OCI-LY1 (cell line): ENCODE measurements around the gene RAP2C.

Experiments
- H2AFZ ChIP-seq: fragments of 200-600 bp; sonication (generic), shearing (Covaris generic); 2 replicates; pipeline ENCODE4 v1.6.0; 2014; ENCODE audit warnings: antibody characterized with exemption, mild to moderate bottlenecking, low read length
- H3F3A ChIP-seq: fragments of 200-600 bp; sonication (generic), shearing (Covaris generic); 2 replicates; pipeline ENCODE4 v1.6.0; 2014; ENCODE audit warnings: mild to moderate bottlenecking, antibody characterized with exemption, low read length, moderate library complexity; ENCODE audit not compliant: insufficient read depth
- H3K27ac ChIP-seq: fragments of 200-600 bp; sonication (generic); 2 replicates; pipeline ENCODE4 v1.5.1; 2014; ENCODE audit warnings: low read length, mixed run types, mild to moderate bottlenecking, low read depth; ENCODE audit not compliant: poor library complexity, severe bottlenecking
- H3K27me3 ChIP-seq: fragments of 200-600 bp; sonication (generic); 2 replicates; pipeline ENCODE4 v1.6.0; 2014; ENCODE audit warnings: antibody characterized with exemption, mild to moderate bottlenecking, low read length, moderate library complexity; ENCODE audit not compliant: insufficient read depth
- H3K36me3 ChIP-seq: fragments of 200-600 bp; sonication (generic); 2 replicates; pipeline ENCODE4 v1.6.1; 2014; ENCODE audit warnings: mild to moderate bottlenecking, antibody characterized with exemption, low read length, moderate library complexity, mixed read lengths; ENCODE audit not compliant: insufficient read depth
- H3K4me1 ChIP-seq: fragments of 200-600 bp; sonication (generic); 2 replicates; pipeline ENCODE4 v1.5.1; 2014; ENCODE audit warnings: mild to moderate bottlenecking, low read length, moderate library complexity; ENCODE audit not compliant: insufficient read depth, severe bottlenecking
- H3K4me2 ChIP-seq: fragments of 200-600 bp; sonication (generic), shearing (Covaris generic); 2 replicates; pipeline ENCODE4 v1.6.1; 2014; ENCODE audit warnings: low read length
- H3K4me3 ChIP-seq: fragments of 200-600 bp; sonication (generic); 2 replicates; pipeline ENCODE4 v1.5.1; 2014; ENCODE audit warnings: low read length, low read depth, mild to moderate bottlenecking, mixed read lengths; ENCODE audit not compliant: poor library complexity, severe bottlenecking
- H3K79me2 ChIP-seq: fragments of 200-600 bp; shearing (Covaris generic); 2 replicates; pipeline ENCODE4 v1.6.1; 2016; ENCODE audit warnings: mixed run types, low read length, mixed read lengths; ENCODE audit not compliant: insufficient read depth
- H3K9ac ChIP-seq: fragments of 200-600 bp; sonication (generic), shearing (Covaris generic); 2 replicates; pipeline ENCODE4 v1.6.1; 2014; ENCODE audit warnings: mild to moderate bottlenecking, low read length, mixed read lengths
- H3K9me2 ChIP-seq: fragments of 200-600 bp; sonication (generic), shearing (Covaris generic); 2 replicates; pipeline ENCODE4 v1.6.1; 2014; ENCODE audit warnings: low read depth, mild to moderate bottlenecking, low read length, mixed read lengths
- H3K9me3 ChIP-seq: fragments of 200-600 bp; shearing (Covaris generic); 2 replicates; pipeline ENCODE4 v1.6.1; 2014; ENCODE audit warnings: low read length, mixed read lengths
- H4K20me1 ChIP-seq: fragments of 200-600 bp; sonication (generic), shearing (Covaris generic); 2 replicates; pipeline ENCODE4 v1.6.0; 2016; ENCODE audit warnings: mild to moderate bottlenecking, low read length; ENCODE audit not compliant: insufficient read depth
- EZH2 ChIP-seq: fragments of 200-600 bp; sonication (generic), shearing (Covaris generic); IDR thresholded peaks from 2 replicates; pipeline ENCODE4 v1.8.0; 2017; ENCODE audit warnings: borderline replicate concordance, mixed run types, mild to moderate bottlenecking, antibody characterized with exemption, low read length, moderate library complexity, mixed read lengths
- TF ChIP-seq, protein P1 (sequence below): fragments of 200-600 bp; sonication (generic), shearing (Covaris generic); IDR thresholded peaks from 2 replicates; pipeline ENCODE4 v1.5.1; 2017; ENCODE audit warnings: mild to moderate bottlenecking, antibody characterized with exemption, low read length, moderate library complexity, mixed read lengths

The RAP2C gene

DNA sequence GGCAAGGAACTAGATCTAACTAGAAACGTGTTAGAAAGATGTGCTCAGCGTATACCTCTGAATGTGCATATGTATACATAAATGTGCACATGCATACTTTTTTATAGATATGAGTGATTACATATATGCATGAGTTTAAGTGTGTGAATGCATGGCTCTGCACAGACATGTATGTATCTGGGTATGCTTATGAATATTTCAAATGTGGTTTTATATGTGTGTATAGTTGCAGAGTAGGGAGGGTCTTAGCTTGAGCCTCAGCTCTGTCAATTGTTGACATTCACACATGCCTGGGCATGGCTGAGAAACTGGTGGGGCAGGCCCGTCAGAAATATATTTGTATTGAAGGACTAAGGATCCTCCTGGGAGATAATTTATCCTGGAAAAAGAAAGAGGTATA lies 31.1 kb downstream of the RAP2C start:
- H3K36me3 ChIP-seq = no peaks in the 10 kb centered on the region
- H2AFZ ChIP-seq = no peak overlapping the region
- no peak overlapping the region for H3K27ac ChIP-seq
- no peaks in the 10 kb centered on the region for H3K79me2 ChIP-seq
- no peaks in the 10 kb centered on the region for H3K27me3 ChIP-seq
- H3K4me1 ChIP-seq = no peaks in the 10 kb centered on the region
- no peak overlapping the region for H3K4me3 ChIP-seq
- H3K4me2 ChIP-seq = no peak overlapping the region
- TF ChIP-seq EZH2 = no peak
- TF ChIP-seq, protein P1, sequence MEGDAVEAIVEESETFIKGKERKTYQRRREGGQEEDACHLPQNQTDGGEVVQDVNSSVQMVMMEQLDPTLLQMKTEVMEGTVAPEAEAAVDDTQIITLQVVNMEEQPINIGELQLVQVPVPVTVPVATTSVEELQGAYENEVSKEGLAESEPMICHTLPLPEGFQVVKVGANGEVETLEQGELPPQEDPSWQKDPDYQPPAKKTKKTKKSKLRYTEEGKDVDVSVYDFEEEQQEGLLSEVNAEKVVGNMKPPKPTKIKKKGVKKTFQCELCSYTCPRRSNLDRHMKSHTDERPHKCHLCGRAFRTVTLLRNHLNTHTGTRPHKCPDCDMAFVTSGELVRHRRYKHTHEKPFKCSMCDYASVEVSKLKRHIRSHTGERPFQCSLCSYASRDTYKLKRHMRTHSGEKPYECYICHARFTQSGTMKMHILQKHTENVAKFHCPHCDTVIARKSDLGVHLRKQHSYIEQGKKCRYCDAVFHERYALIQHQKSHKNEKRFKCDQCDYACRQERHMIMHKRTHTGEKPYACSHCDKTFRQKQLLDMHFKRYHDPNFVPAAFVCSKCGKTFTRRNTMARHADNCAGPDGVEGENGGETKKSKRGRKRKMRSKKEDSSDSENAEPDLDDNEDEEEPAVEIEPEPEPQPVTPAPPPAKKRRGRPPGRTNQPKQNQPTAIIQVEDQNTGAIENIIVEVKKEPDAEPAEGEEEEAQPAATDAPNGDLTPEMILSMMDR = no peak
- H3F3A ChIP-seq = no peaks in the 10 kb centered on the region
- H3K9ac ChIP-seq = no peak overlapping the region
- H3K9me3 ChIP-seq = no peaks in the 10 kb centered on the region
- no peaks in the 10 kb centered on the region for H3K9me2 ChIP-seq
- no peaks in the 10 kb centered on the region for H4K20me1 ChIP-seq

DNA sequence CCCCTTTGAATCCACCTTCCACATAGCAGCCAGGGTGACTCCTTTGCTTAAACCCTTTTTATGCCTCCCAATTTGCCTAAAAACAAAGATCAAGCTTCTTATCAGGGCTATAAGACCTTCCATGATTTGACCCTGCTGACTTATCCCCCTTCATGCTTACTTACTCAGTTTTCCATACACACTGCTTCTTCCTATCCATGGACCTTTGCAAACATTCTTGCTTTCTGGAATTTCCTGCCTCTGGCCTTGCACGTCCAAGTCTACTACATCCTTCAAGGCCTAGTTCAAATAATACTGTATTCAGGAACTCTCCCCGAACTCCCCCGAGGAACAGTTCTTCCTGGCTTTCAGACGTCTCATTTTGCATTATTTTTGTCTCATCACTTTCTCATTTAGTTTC lies 31.8 kb downstream of the RAP2C start:
- TF ChIP-seq, protein P1 = no peak
- TF ChIP-seq EZH2 = no peak
- no peak overlapping the region for H3K4me3 ChIP-seq
- H3K4me2 ChIP-seq = no peak overlapping the region
- no peak overlapping the region for H2AFZ ChIP-seq
- H3K9me2 ChIP-seq = no peaks in the 10 kb centered on the region
- no peaks in the 10 kb centered on the region for H3F3A ChIP-seq
- H3K9me3 ChIP-seq = no peaks in the 10 kb centered on the region
- H4K20me1 ChIP-seq = no peaks in the 10 kb centered on the region
- no peaks in the 10 kb centered on the region for H3K27me3 ChIP-seq
- H3K4me1 ChIP-seq = no peaks in the 10 kb centered on the region
- no peak overlapping the region for H3K9ac ChIP-seq
- H3K27ac ChIP-seq = no peak overlapping the region
- no peaks in the 10 kb centered on the region for H3K36me3 ChIP-seq
- H3K79me2 ChIP-seq = no peaks in the 10 kb centered on the region

DNA sequence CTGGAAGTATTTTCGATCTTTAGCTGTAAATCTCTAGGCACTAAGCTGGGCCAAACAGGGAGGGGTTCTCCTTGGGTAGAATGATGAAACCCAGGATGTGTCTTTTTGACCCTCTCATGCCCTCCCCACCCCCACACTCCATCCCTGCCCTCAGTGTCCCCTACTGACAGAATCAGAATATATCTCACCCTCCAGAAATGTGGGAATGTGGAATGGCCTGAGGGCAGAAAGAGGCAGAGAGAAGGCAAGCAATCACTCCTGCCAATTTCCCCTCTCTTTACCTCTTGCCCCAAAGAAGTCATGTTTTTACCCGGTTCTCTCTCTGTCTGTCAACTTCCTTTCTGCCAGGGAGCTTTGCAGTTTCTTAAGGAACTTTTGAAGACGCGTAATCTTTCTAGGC lies 34.4 kb downstream of the RAP2C start:
- Histone ChIP-seq H2AFZ (no peak overlapping the region), H3K27me3 (no peaks in the 10 kb centered on the region), H3K9me2 (no peaks in the 10 kb centered on the region), H3K4me2 (no peak overlapping the region), H3K9ac (no peak overlapping the region), H3K36me3 (no peaks in the 10 kb centered on the region), H3K4me3 (no peak overlapping the region), H3K27ac (no peak overlapping the region), H3F3A (no peaks in the 10 kb centered on the region), H3K79me2 (no peaks in the 10 kb centered on the region), H4K20me1 (no peaks in the 10 kb centered on the region), H3K9me3 (no peaks in the 10 kb centered on the region), H3K4me1 (no peaks in the 10 kb centered on the region)
- TF ChIP-seq, protein P1 = no peak
- no peak for TF ChIP-seq EZH2
